A549 (cell line): ENCODE measurements around the gene CYP4F8. TPM values are rescaled to one million over a fixed set of nuclear protein-coding genes. Genes with fewer than 3 reads are reported as not detected.

Experiments used
- ATAC-seq, 2 experiments: fragments of 200-7000 bp in 1 of 2; fragments of >200 bp in 1 of 2; cut with Nextera tagmentation in 1 of 2; cut with Tn5 transposase in 1 of 2; 3 replicates each; pipeline versions ENCODE4 v1.8.0 to v1.9.1; 2018 to 2020; ENCODE audit warnings: mild to moderate bottlenecking in 1 of 2, moderate library complexity in 1 of 2
- CTCF ChIA-PET: fragments of 300-600 bp; sonication (Branson Sonifier 250); formaldehyde crosslinking; extraction: SDS; loops from one replicate; lab custom pipeline; 2021; ENCODE audit warnings: antibody characterized with exemption, inconsistent platforms; lab: Yijun Ruan, JAX
- POLR2A ChIA-PET: fragments of 350-600 bp; formaldehyde crosslinking; extraction: SDS; loops from one replicate; lab custom pipeline; 2021; ENCODE audit warnings: antibody characterized with exemption, inconsistent platforms; lab: Yijun Ruan, JAX
- DNase-seq, 2 experiments: peaks; one replicate each; pipeline versions ENCODE4 v3.0.0 to v3.0.0-alpha.2; 2011 to 2016; ENCODE audit warnings: low read depth in 1 of 2, low spot score in 1 of 2
- FAIRE-seq: peaks from 2 replicates; lab custom pipeline; 2011; peaks lifted over from hg19 to GRCh38; lab: Jason Lieb, UNC
- H3K27ac ChIP-seq, 2 experiments: fragments of >200 bp; sonication (Bioruptor Twin); formaldehyde crosslinking; 3 replicates each; pipeline ENCODE4 v1.5.1; 2016 to 2017
- H3K4me1 ChIP-seq: fragments of >200 bp; sonication (Bioruptor Twin); formaldehyde crosslinking; 3 replicates; pipeline ENCODE4 v1.6.1; 2016
- H3K4me2 ChIP-seq: fragments of >200 bp; sonication (Bioruptor Twin); formaldehyde crosslinking; 3 replicates; pipeline ENCODE4 v1.6.1; 2016
- H3K4me3 ChIP-seq: fragments of >200 bp; sonication (Bioruptor Twin); formaldehyde crosslinking; 3 replicates; pipeline ENCODE4 v1.5.1; 2016
- H3K9me3 ChIP-seq: fragments of >200 bp; sonication (Bioruptor Twin); formaldehyde crosslinking; 3 replicates; pipeline ENCODE4 v1.6.1; 2016
- CTCF ChIP-seq: fragments of >200 bp; sonication (Bioruptor Twin); formaldehyde crosslinking; IDR thresholded peaks from 3 replicates; pipeline ENCODE4 v1.5.1; 2016
- EP300 ChIP-seq, 2 experiments: fragments of >200 bp; sonication (Bioruptor Twin); formaldehyde crosslinking; IDR thresholded peaks; 2 replicates in 1 of 2; 3 replicates in 1 of 2; pipeline ENCODE4 v1.6.1; 2016 to 2017
- FOXS1 ChIP-seq: fragments of 250-450 bp; sonication (Bioruptor Pico); IDR thresholded peaks from 2 replicates; pipeline ENCODE4 v1.5.0; 2020; ENCODE audit warnings: mild to moderate bottlenecking, moderate library complexity
- HOXB13 ChIP-seq: fragments of 250-450 bp; sonication (Bioruptor Pico); IDR thresholded peaks from 2 replicates; pipeline ENCODE4 v1.5.0; 2020; ENCODE audit warnings: low read depth, mild to moderate bottlenecking, moderate library complexity
- JUNB ChIP-seq: fragments of >200 bp; sonication (Bioruptor Twin); formaldehyde crosslinking; IDR thresholded peaks from 2 replicates; pipeline ENCODE4 v1.6.1; 2016
- MYC ChIP-seq: IDR thresholded peaks from 2 replicates; pipeline ENCODE4 v1.6.1; 2012; ENCODE audit warnings: mild to moderate bottlenecking, inconsistent platforms, low read length, improper control_type of control experiment, borderline replicate concordance
- NFE2L2 ChIP-seq: fragments of 150-350 bp; conservative IDR thresholded peaks from 2 replicates; pipeline ENCODE4 v1.6.1; 2014; ENCODE audit warnings: low read length
- NPAS2 ChIP-seq: fragments of 250-450 bp; sonication (Bioruptor Pico); IDR thresholded peaks from 2 replicates; pipeline ENCODE4 v1.8.0; 2022; ENCODE audit warnings: mild to moderate bottlenecking, moderate library complexity, borderline replicate concordance
- PBX3 ChIP-seq: IDR thresholded peaks from 2 replicates; pipeline ENCODE4 v1.6.1; 2012
- RAD21 ChIP-seq, 2 experiments: fragments of >200 bp in 1 of 2; sonication (Bioruptor Twin) in 1 of 2; formaldehyde crosslinking in 1 of 2; IDR thresholded peaks in 1 of 2; conservative IDR thresholded peaks in 1 of 2; 2 replicates in 1 of 2; 3 replicates in 1 of 2; pipeline ENCODE4 v1.6.1; 2012 to 2018; ENCODE audit warnings: inconsistent platforms in 1 of 2
- RARB ChIP-seq: fragments of 250-450 bp; sonication (Bioruptor Pico); IDR thresholded peaks from 2 replicates; pipeline ENCODE4 v1.8.0; 2021; ENCODE audit warnings: mild to moderate bottlenecking, moderate library complexity
- REST ChIP-seq: fragments of 200-600 bp; sonication (generic); IDR thresholded peaks from 2 replicates; pipeline ENCODE4 v1.6.1; 2016; ENCODE audit warnings: antibody characterized with exemption, mild to moderate bottlenecking, moderate library complexity
- SMC3 ChIP-seq: fragments of >200 bp; sonication (Bioruptor Twin); formaldehyde crosslinking; IDR thresholded peaks from 3 replicates; pipeline ENCODE4 v1.6.1; 2018; ENCODE audit warnings: inconsistent platforms
- SREBF2 ChIP-seq: fragments of 450-650 bp; IDR thresholded peaks from 2 replicates; pipeline ENCODE4 v1.6.1; 2014; ENCODE audit warnings: mild to moderate bottlenecking, moderate library complexity
- USF2 ChIP-seq: fragments of 450-650 bp; IDR thresholded peaks from 2 replicates; pipeline ENCODE4 v1.6.1; 2014; ENCODE audit warnings: antibody characterized with exemption
- ZC3H11A ChIP-seq: fragments of 450-650 bp; IDR thresholded peaks from 2 replicates; pipeline ENCODE4 v1.6.1; 2014; ENCODE audit warnings: antibody characterized with exemption, mild to moderate bottlenecking
- ZNF302 ChIP-seq: fragments of 250-450 bp; sonication (Bioruptor Pico); IDR thresholded peaks from 2 replicates; pipeline ENCODE4 v1.9.0; 2021; ENCODE audit warnings: inconsistent platforms, mild to moderate bottlenecking, moderate library complexity
- WGBS: methylation state at CpG from one replicate; pipeline ENCODE4 v1.1.6; 2017; ENCODE audit errors: missing lambda C conversion rate; 5-methylcytosine and 5-hydroxymethylcytosine counted together
- polyA plus RNA-seq, 4 experiments: library from polyadenylated mRNA; depleted of rRNA in 3 of 4; stranded (reverse); fragments of >200 nt; fragmentation: RNase III in 1 of 4; extraction: RNeasy Plus Mini Kit Qiagen cat#74134 plus additional on column Dnase treatment in 1 of 4; gene quantifications; 2 replicates in 3 of 4; 3 replicates in 1 of 4; pipeline ENCODE4 v1.2.3, GENCODE V29; 2011 to 2017

Gene CYP4F8
- polyA plus RNA-seq, 2 of the 4 experiments (the other 2 are of a cell fraction), result not detected

- Histone ChIP-seq H3K9me3 (no peaks in the 10 kb centered on the region), H3K4me2 (no peak overlapping the region), H3K4me1 (no peaks in the 10 kb centered on the region)
- CTCF ChIA-PET, result interaction anchor here (0.6 to 1.7 kb wide), 29 partner anchors 9 to 1134 kb away, joined by 3 to 10 read pairs (median 3); partner anchors contain the start of genes AP1M1 and FAM32A
- DNase-seq, result peak; percentile 40 to 58
- no peak for FAIRE-seq
- TF ChIP-seq CTCF (peak; percentile 73), EP300 (IDR thresholded peaks at IDR 0.05) (no peak), RAD21 (conservative IDR thresholded peaks at IDR 0.05 in 1 of 2, IDR thresholded peaks at IDR 0.05 in 1 of 2) (peak; percentile 88 to 94), SMC3 (peak; percentile 79), NPAS2 (CRISPR knock-in tag) (no peak), SREBF2 (no peak), RARB (CRISPR knock-in tag) (no peak), ZC3H11A (no peak)
- TF ChIP-seq, all 56 proteins: peak for 3
- POLR2A ChIA-PET, result no interaction called here
- 29% methylated on average over 18 of the region's 25 CpGs for WGBS
- peak; percentile 93 to 94 for ATAC-seq
- no peak overlapping the region for H3K4me3 ChIP-seq
- H3K27ac ChIP-seq, result no peak overlapping the region
Observed at GRCh38 chr19:15629003-15629880, 14.2 kb downstream of the CYP4F8 start.

- peak in 1 of 2 experiments; percentile 13 for DNase-seq
- TF ChIP-seq RAD21 (conservative IDR thresholded peaks at IDR 0.05 in 1 of 2, IDR thresholded peaks at IDR 0.05 in 1 of 2) (peak; percentile 46 to 65; a peak in 4 of 5 replicates), PBX3 (no peak), NFE2L2 (no peak), REST (peak; percentile 77), ZNF302 (CRISPR knock-in tag) (no peak), MYC (no peak), JUNB (no peak), USF2 (no peak), HOXB13 (CRISPR knock-in tag) (no peak), CTCF (peak; percentile 44), SMC3 (peak; percentile 69), FOXS1 (no peak)
- Histone ChIP-seq H3K4me1 (no peaks in the 10 kb centered on the region), H3K9me3 (no peaks in the 10 kb centered on the region), H3K4me3 (no peak overlapping the region), H3K27ac (no peak overlapping the region), H3K4me2 (no peak overlapping the region)
- CTCF ChIA-PET, result interaction anchor here (1.2 to 1.4 kb wide), 2 partner anchors 41 to 238 kb away, joined by 3 to 5 read pairs; partner anchors contain the start of gene CYP4F12
- FAIRE-seq, result no peak
- POLR2A ChIA-PET, result no interaction called here
- 3% methylated on average over 4 of the region's 9 CpGs for WGBS
- ATAC-seq, result peak; percentile 54 to 55; a peak in 4 of 6 replicates
Observed at GRCh38 chr19:15631817-15632216, 16.8 kb downstream of the CYP4F8 start.
